ENCODE results near the gene RPS29.
A peak's percentile ranks its signal among the peaks of the same experiment; 100 is the strongest.
"Not testable (repeated sequence)": the region's sequence is repeated elsewhere in the genome, so short reads cannot be mapped to it uniquely, and the experiment has no call there.

The RPS29 gene

GRCh38 chr14:49585803-49586672, at the start of gene RPS29:
Gene RPS29, minus strand, starts transcription at chr14:49586380. Its CDS starts 34 bp downstream, at chr14:49586346.
- H3K4me1 Mint-ChIP-seq: peaks cover 27 to 42% of the 10 kb centered on the region in 2 donors
- DNase-seq: peak; percentile 97
- no peaks in the 10 kb centered on the region for H3K27me3 Mint-ChIP-seq
- H3K36me3 Mint-ChIP-seq: peaks cover 43 to 52% of the 10 kb centered on the region in 2 donors
- H3K4me3 Mint-ChIP-seq: peak within 1 kb of the TSS; percentile 97 to 98
- ATAC-seq (replicated peaks): peak; percentile 91 to 93
- peak within 1 kb of the TSS; percentile 100 for H3K27ac Mint-ChIP-seq
- peaks cover 0 to 1% of the 10 kb centered on the region in 2 donors for H3K9me3 Mint-ChIP-seq

GRCh38 chr14:49634547-49635334, 48.6 kb upstream of the RPS29 start, which contains the start of gene DNAAF2:
Gene DNAAF2, minus strand, starts transcription at chr14:49635244. Its CDS starts 95 bp downstream, at chr14:49635149.
- DNase-seq: peak; percentile 67
- Mint-ChIP-seq H3K4me3 (peak within 1 kb of the TSS; percentile 91 to 99), H3K9me3 (no peaks in the 10 kb centered on the region), H3K4me1 (peaks cover 17 to 52% of the 10 kb centered on the region in 2 donors), H3K27me3 (no peaks in the 10 kb centered on the region), H3K36me3 (peaks cover 33 to 45% of the 10 kb centered on the region in 2 donors), H3K27ac (peak within 1 kb of the TSS; percentile 98)
- ATAC-seq (replicated peaks): peak; percentile 57 to 61

DNA sequence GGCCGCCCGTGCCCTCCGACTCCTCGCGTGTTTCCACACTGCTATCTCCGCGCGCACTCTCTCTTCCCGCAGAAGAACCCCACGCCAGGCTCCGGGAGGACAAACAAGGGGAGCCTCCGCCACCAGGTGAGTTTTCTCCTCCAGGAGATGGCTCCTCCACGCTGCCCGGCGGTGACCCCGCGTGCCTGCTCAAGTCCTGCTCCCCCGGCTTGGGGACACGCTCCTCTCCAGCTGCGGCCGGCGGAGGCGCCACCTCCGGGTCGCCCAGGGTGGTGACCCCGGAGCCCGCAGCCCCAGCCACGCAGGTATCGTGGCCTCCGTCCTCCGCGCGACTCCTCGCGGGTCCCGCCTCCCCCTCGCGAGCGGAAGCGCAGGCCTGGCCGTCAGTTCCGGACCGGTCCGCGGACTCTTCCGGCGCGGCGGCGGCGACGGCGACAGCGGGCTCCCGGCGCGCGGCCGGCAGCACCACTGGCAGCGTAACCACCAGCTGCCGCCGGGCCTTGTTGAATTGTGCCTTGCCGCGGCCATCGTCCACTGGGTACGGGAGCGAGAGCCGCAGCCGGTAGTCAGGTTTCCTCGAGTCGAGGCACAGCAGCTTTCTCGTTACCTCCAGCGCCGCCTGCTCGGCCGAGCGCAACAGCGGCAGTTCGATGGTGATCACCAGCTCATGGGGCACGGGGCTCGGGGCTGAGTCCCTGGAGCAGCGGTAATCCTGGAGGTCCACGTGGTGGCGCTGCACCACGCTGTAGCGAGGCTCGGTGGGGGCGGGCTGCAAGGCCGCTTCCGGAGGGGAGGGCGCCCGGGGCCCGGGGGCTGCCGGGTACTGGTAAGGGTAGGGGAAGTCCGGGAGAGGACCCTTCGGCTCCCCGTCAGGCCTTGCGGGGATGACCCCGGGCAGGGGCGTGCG, 47.7 kb upstream of the RPS29 start:
- peaks cover 28 to 40% of the 10 kb centered on the region in 2 donors for H3K36me3 Mint-ChIP-seq
- peaks cover 15 to 52% of the 10 kb centered on the region in 2 donors for H3K4me1 Mint-ChIP-seq
- peak; percentile 82 to 88 for ATAC-seq (replicated peaks)

DNA sequence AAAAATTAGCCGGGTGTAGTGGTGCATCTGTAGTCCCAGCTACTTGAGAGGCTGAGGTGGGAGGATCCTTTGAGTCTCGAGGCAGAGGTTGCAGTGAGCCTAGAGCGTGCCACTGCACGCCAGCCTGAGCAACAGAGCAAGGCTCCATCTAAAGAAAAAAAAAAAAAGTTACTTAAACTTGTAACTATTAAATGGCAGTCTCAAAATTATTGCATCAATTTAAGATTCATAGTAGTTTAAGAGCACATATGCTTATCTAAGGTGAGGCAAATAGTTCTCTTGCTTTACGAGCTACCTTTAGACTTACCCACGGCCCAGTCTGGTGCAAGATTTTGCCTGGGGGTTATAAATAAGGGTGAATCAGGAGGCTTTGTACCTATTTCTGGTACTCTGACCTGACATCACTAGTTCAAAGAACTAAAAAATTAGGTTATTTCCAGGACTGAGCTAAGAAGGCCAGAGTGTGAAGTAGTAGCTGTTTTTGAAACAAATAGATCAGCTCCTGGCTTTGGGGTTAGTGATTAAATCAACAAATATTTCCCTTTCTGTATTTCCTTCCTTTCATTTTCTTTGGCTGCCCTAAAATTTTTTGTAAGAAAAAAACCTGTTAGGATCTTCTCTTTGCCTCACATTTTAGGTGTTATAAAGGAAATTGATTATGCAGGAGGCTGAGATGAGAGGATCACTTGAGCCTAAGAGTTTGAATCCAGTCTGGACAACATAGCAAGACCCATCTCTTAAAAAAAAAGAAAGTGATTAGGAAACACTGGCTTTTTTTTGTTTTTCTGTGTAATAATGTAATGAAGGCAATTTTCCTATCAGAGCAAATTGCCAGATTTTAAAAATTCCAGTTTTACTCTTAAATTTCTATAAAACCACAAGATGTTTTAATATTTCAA, 38.0 kb upstream of the RPS29 start:
- H3K4me1 Mint-ChIP-seq: peaks cover 15 to 42% of the 10 kb centered on the region in 2 donors
- H3K9me3 Mint-ChIP-seq: no peaks in the 10 kb centered on the region
- H3K36me3 Mint-ChIP-seq: peaks cover 20 to 34% of the 10 kb centered on the region in 2 donors
- H3K4me3 Mint-ChIP-seq: peak overlapping the region in 1 of 2 donors; percentile 54
- ATAC-seq (replicated peaks) (no peak), DNase-seq (no peak)
- H3K27ac Mint-ChIP-seq: peak overlapping the region; percentile 25
- H3K27me3 Mint-ChIP-seq: no peaks in the 10 kb centered on the region

More for the DNA sequence above, 47.7 kb upstream of the RPS29 start:
- H3K27me3 Mint-ChIP-seq: no peaks in the 10 kb centered on the region
- no peaks in the 10 kb centered on the region for H3K9me3 Mint-ChIP-seq
- peak; percentile 92 for DNase-seq
- peak overlapping the region; percentile 91 to 99 for H3K4me3 Mint-ChIP-seq
- peak overlapping the region; percentile 98 for H3K27ac Mint-ChIP-seq

DNA sequence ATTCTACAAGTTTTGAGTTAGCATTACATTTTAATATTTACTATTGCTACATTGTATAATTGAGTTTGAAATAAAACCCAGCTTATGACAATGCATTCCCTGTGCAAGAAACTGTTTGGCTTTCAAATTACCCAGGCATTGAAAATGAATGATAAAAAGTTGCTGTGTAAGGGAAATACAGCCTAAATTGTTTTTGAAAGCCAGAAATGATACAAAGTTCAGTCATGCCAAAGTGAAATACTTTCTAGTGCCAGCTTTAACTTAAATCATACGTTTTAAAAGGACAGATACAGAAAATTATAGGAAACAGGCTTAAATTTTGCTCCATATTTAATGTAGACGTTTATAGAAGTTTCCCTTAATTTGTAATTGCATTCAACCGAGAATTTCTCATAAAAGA, 37.2 kb upstream of the RPS29 start:
- H3K36me3 Mint-ChIP-seq: peaks cover 24 to 40% of the 10 kb centered on the region in 2 donors

DNA sequence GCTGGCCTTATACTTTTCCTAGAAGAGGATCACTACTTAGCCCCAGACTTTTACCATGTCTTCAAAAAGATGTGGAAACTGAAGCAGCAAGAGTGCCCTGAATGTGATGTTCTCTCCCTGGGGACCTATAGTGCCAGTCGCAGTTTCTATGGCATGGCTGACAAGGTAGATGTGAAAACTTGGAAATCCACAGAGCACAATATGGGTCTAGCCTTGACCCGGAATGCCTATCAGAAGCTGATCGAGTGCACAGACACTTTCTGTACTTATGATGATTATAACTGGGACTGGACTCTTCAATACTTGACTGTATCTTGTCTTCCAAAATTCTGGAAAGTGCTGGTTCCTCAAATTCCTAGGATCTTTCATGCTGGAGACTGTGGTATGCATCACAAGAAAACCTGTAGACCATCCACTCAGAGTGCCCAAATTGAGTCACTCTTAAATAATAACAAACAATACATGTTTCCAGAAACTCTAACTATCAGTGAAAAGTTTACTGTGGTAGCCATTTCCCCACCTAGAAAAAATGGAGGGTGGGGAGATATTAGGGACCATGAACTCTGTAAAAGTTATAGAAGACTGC, 35.9 kb upstream of the RPS29 start:
- no peaks in the 10 kb centered on the region for H3K9me3 Mint-ChIP-seq
- H3K4me1 Mint-ChIP-seq: peaks cover 23 to 46% of the 10 kb centered on the region in 2 donors
- H3K36me3 Mint-ChIP-seq: peaks cover 27 to 44% of the 10 kb centered on the region in 2 donors
- ATAC-seq (replicated peaks) (no peak), DNase-seq (no peak)
- peak overlapping the region; percentile 98 for H3K27ac Mint-ChIP-seq
- no peaks in the 10 kb centered on the region for H3K27me3 Mint-ChIP-seq
- H3K4me3 Mint-ChIP-seq: peak overlapping the region; percentile 93 to 96

More for the DNA sequence above, 37.2 kb upstream of the RPS29 start:
- Mint-ChIP-seq H3K9me3 (no peaks in the 10 kb centered on the region), H3K27ac (peak overlapping the region; percentile 25), H3K27me3 (no peaks in the 10 kb centered on the region), H3K4me3 (no peak overlapping the region), H3K4me1 (peaks cover 19 to 42% of the 10 kb centered on the region in 2 donors)
- DNase-seq: no peak
- no peak for ATAC-seq (replicated peaks)

DNA sequence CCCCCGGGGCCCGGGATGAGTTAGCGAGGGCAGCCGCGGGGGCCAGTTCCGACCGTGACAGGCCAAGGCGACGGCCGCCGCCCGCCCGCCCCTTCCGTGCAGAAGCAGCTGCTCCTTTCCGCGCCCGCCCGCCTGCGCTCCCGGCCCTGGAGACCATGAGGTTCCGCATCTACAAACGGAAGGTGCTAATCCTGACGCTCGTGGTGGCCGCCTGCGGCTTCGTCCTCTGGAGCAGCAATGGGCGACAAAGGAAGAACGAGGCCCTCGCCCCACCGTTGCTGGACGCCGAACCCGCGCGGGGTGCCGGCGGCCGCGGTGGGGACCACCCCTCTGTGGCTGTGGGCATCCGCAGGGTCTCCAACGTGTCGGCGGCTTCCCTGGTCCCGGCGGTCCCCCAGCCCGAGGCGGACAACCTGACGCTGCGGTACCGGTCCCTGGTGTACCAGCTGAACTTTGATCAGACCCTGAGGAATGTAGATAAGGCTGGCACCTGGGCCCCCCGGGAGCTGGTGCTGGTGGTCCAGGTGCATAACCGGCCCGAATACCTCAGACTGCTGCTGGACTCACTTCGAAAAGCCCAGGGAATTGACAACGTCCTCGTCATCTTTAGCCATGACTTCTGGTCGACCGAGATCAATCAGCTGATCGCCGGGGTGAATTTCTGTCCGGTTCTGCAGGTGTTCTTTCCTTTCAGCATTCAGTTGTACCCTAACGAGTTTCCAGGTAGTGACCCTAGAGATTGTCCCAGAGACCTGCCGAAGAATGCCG, 35.1 kb upstream of the RPS29 start:
- H3K36me3 Mint-ChIP-seq: peaks cover 29 to 46% of the 10 kb centered on the region in 2 donors
- no peaks in the 10 kb centered on the region for H3K9me3 Mint-ChIP-seq
- H3K4me3 Mint-ChIP-seq: peak overlapping the region; percentile 93 to 96
- DNase-seq (peak; percentile 68), ATAC-seq (replicated peaks) (peak; percentile 53 to 62)
- no peaks in the 10 kb centered on the region for H3K27me3 Mint-ChIP-seq
- H3K27ac Mint-ChIP-seq: peak overlapping the region; percentile 98
- peaks cover 23 to 48% of the 10 kb centered on the region in 2 donors for H3K4me1 Mint-ChIP-seq

- peak within 1 kb of the TSS; percentile 98 for H3K27ac Mint-ChIP-seq
- ATAC-seq (replicated peaks) (peak; percentile 93 to 95), DNase-seq (peak; percentile 98)
- H3K36me3 Mint-ChIP-seq: peaks cover 31 to 49% of the 10 kb centered on the region in 2 donors
- H3K27me3 Mint-ChIP-seq: no peaks in the 10 kb centered on the region
- H3K4me1 Mint-ChIP-seq: peaks cover 20 to 49% of the 10 kb centered on the region in 2 donors
- H3K4me3 Mint-ChIP-seq: peak within 1 kb of the TSS; percentile 93 to 96
- H3K9me3 Mint-ChIP-seq: no peaks in the 10 kb centered on the region
These were observed 34.3 kb upstream of the RPS29 start, which contains the start of the genes MGAT2 and RPL36AL for GRCh38 chr14:49620182-49621113. Gene MGAT2, plus strand, starts transcription at chr14:49620799. Its CDS starts 470 bp downstream, at chr14:49621269. Gene RPL36AL, minus strand, starts transcription at chr14:49620626. Its CDS starts 1,522 bp downstream, at chr14:49619104.

DNA sequence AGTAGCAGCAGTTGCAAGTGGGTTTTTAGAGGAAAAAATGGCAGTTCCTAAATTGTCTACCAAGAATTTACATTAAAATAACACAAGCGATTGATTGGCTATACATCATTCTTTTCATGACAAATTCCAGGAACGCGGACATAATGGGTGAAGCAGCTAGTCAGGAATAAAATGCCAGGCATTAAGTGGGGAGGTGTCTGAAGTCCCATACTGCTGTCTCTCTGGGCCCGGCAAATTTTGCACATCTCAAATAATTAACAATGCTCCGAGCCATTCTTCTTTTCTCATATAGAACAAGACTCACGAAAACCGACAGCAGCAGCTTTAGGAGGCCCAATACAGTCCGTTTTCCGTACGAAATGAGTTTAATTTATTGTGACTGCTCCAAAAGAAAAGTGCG, 33.5 kb upstream of the RPS29 start:
- DNase-seq (no peak), ATAC-seq (replicated peaks) (no peak)
- Mint-ChIP-seq H3K36me3 (peaks cover 31 to 49% of the 10 kb centered on the region in 2 donors), H3K9me3 (no peaks in the 10 kb centered on the region), H3K27me3 (no peaks in the 10 kb centered on the region), H3K27ac (peak overlapping the region; percentile 98), H3K4me3 (peak overlapping the region; percentile 93 to 96), H3K4me1 (peaks cover 20 to 49% of the 10 kb centered on the region in 2 donors)

GRCh38 chr14:49619273-49619672, 33.1 kb upstream of the RPS29 start:
- Mint-ChIP-seq H3K36me3 (peaks cover 29 to 48% of the 10 kb centered on the region in 2 donors), H3K4me1 (peaks cover 20 to 48% of the 10 kb centered on the region in 2 donors), H3K4me3 (peak overlapping the region; percentile 93 to 96), H3K27ac (peak overlapping the region; percentile 98)
- not testable (repeated sequence) for DNase-seq; H3K27me3 Mint-ChIP-seq; H3K9me3 Mint-ChIP-seq; ATAC-seq (replicated peaks)
